PC-3 (cell line): Measurements from ENCODE around the gene ZNF837. TPM values are rescaled to one million over a fixed set of nuclear protein-coding genes. Genes with fewer than 3 reads are reported as not detected.

Source experiments
- ATAC-seq: fragments of 200-7000 bp; cut with Tn5 transposase; 2 replicates; pipeline ENCODE4 v1.9.1; 2020; ENCODE audit warnings: mild to moderate bottlenecking, moderate library complexity
- BruUV-seq: library from RNA; stranded (reverse); fragments of 400-500 nt; replicated peaks from 2 replicates; lab custom pipeline; 2021; lab: Mats Ljungman, UMichigan
- CTCF ChIA-PET: fragments of 300-600 bp; sonication (Branson Sonifier 250); formaldehyde crosslinking; loops from one replicate; lab custom pipeline; 2022; ENCODE audit warnings: antibody characterized with exemption; lab: Charles Lee
- POLR2A ChIA-PET: fragments of 300-600 bp; sonication (Branson Sonifier 250); formaldehyde crosslinking; loops from one replicate; lab custom pipeline; 2022; ENCODE audit warnings: antibody characterized with exemption; ENCODE audit not compliant: unreplicated experiment; lab: Charles Lee
- DNase-seq: peaks from one replicate; pipeline ENCODE4 v3.0.0-alpha.2; 2015
- H2AFZ ChIP-seq: fragments of 300-600 bp; sonication (generic); 2 replicates; pipeline ENCODE4 v1.6.0; 2016; ENCODE audit warnings: antibody characterized with exemption, low read length
- H3F3A ChIP-seq: fragments of 300-600 bp; sonication (generic); one replicate; pipeline ENCODE4 v1.6.0; 2017; ENCODE audit warnings: antibody characterized with exemption, low read length, control low read depth, mild to moderate bottlenecking; ENCODE audit not compliant: unreplicated experiment
- H3K27ac ChIP-seq: fragments of 300-600 bp; sonication (generic); 2 replicates; pipeline ENCODE4 v1.5.1; 2016; ENCODE audit warnings: mild to moderate bottlenecking, low read length
- H3K27me3 ChIP-seq: fragments of 300-600 bp; sonication (generic); 2 replicates; pipeline ENCODE4 v1.6.1; 2016; ENCODE audit warnings: low read length, mixed read lengths
- H3K36me3 ChIP-seq: fragments of 300-600 bp; sonication (generic); 2 replicates; pipeline ENCODE4 v1.6.1; 2016; ENCODE audit warnings: low read depth, mixed run types, low read length, mixed read lengths
- H3K4me1 ChIP-seq: fragments of 300-600 bp; sonication (generic); 2 replicates; pipeline ENCODE4 v1.5.1; 2016; ENCODE audit warnings: low read length; ENCODE audit not compliant: insufficient read depth
- H3K4me2 ChIP-seq: fragments of 300-600 bp; sonication (generic); 2 replicates; pipeline ENCODE4 v1.6.0; 2016; ENCODE audit warnings: low read length
- H3K4me3 ChIP-seq: fragments of 300-600 bp; sonication (generic); 2 replicates; pipeline ENCODE4 v1.5.1; 2016; ENCODE audit warnings: mild to moderate bottlenecking, low read length, mixed read lengths
- H3K79me2 ChIP-seq: fragments of 300-600 bp; sonication (generic); 2 replicates; pipeline ENCODE4 v1.6.1; 2017; ENCODE audit warnings: low read length, mixed read lengths
- H3K9ac ChIP-seq: fragments of 300-600 bp; sonication (generic); 2 replicates; pipeline ENCODE4 v1.6.0; 2016; ENCODE audit warnings: mild to moderate bottlenecking, low read length
- H3K9me2 ChIP-seq: fragments of 300-600 bp; sonication (generic); replicated peaks from 2 replicates; pipeline ENCODE4 v1.6.1; 2016; ENCODE audit warnings: mixed run types, low read length, mixed read lengths
- H3K9me3 ChIP-seq: fragments of 300-600 bp; sonication (generic); 2 replicates; pipeline ENCODE4 v1.6.1; 2016; ENCODE audit warnings: low read length, mixed read lengths
- H4K20me1 ChIP-seq: fragments of 300-600 bp; sonication (generic); 2 replicates; pipeline ENCODE4 v1.6.1; 2016; ENCODE audit warnings: low read length, mixed read lengths
- EZH2 ChIP-seq: fragments of 300-600 bp; sonication (generic); IDR thresholded peaks from one replicate; pipeline ENCODE4 v1.6.1; 2017; ENCODE audit warnings: antibody characterized with exemption, mild to moderate bottlenecking, low read length; ENCODE audit not compliant: unreplicated experiment
- EZH2phosphoT487 ChIP-seq: fragments of 300-600 bp; sonication (generic); IDR thresholded peaks from 2 replicates; pipeline ENCODE4 v1.6.1; 2018; ENCODE audit warnings: mild to moderate bottlenecking, antibody characterized with exemption, low read length, borderline replicate concordance
- intact Hi-C: fragments of 100-400 bp; cut with micrococcal nuclease; formaldehyde crosslinking; loops from 2 replicates; pipeline ENCODE4 v1.9.0; 2023
- total RNA-seq: library from RNA; depleted of rRNA; stranded (reverse); fragments of >200 nt; gene quantifications from 2 replicates; pipeline ENCODE4 v1.2.3, GENCODE V29; 2014
- TF ChIP-seq, protein P1 (sequence below): fragments of 300-600 bp; sonication (generic); conservative IDR thresholded peaks from 2 replicates; pipeline ENCODE4 v1.5.1; 2017; ENCODE audit warnings: antibody characterized with exemption, low read depth, mild to moderate bottlenecking, low read length

The ZNF837 gene
- total RNA-seq, 1 experiment from 2014 or later: 9.5 TPM

DNA sequence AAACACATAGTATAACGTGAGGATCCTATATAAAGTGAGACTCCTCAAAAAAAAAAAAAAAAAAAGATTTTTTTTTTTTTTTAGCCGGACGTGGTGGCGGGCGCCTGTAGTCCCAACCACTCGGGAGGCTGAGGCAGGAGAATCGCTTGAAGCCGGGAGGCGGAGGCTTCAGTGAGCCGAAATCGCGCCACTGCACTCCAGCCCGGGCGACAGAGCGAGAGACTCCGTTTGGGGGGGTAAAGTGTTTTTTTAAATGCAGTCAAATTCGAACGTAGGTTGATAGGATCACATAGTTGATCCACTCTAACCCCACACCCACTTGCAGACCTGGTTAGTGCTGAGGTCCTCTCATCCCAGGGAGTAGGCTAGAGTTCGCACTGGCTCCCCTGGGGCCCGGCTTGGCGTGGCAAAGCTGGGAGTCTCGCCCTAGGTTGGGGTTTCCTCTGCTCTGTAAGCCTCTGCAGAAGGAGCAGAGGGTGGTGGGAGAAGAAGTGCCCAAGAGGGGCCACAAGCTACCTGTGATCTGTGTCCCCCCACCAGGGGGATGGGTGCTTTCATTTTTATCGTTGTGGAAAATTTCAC lies 21.1 kb upstream of the ZNF837 start:
- POLR2A ChIA-PET: no interaction called here
- BruUV-seq: TSS peak; percentile 40
- H3F3A ChIP-seq: no peaks in the 10 kb centered on the region
- intact Hi-C loops: loop anchor here (5.0 kb wide), 1 partner anchor 75 kb away; the partner anchor contains the start of gene ZSCAN22
- H3K9me2 ChIP-seq: no peaks in the 10 kb centered on the region
- no peak overlapping the region for H3K27ac ChIP-seq
- no peaks in the 10 kb centered on the region for H3K27me3 ChIP-seq
- H3K9ac ChIP-seq: peak overlapping the region; percentile 79
- H3K4me1 ChIP-seq: peaks cover 15% of the 10 kb centered on the region
- H3K4me3 ChIP-seq: peak overlapping the region; percentile 84
- H3K79me2 ChIP-seq: peaks cover 11% of the 10 kb centered on the region
- peak overlapping the region; percentile 80 for H2AFZ ChIP-seq
- H4K20me1 ChIP-seq: no peaks in the 10 kb centered on the region
- CTCF ChIA-PET: no interaction called here
- no peaks in the 10 kb centered on the region for H3K36me3 ChIP-seq
- no peaks in the 10 kb centered on the region for H3K9me3 ChIP-seq
- ATAC-seq (no peak), DNase-seq (no peak)
- TF ChIP-seq, protein P1, sequence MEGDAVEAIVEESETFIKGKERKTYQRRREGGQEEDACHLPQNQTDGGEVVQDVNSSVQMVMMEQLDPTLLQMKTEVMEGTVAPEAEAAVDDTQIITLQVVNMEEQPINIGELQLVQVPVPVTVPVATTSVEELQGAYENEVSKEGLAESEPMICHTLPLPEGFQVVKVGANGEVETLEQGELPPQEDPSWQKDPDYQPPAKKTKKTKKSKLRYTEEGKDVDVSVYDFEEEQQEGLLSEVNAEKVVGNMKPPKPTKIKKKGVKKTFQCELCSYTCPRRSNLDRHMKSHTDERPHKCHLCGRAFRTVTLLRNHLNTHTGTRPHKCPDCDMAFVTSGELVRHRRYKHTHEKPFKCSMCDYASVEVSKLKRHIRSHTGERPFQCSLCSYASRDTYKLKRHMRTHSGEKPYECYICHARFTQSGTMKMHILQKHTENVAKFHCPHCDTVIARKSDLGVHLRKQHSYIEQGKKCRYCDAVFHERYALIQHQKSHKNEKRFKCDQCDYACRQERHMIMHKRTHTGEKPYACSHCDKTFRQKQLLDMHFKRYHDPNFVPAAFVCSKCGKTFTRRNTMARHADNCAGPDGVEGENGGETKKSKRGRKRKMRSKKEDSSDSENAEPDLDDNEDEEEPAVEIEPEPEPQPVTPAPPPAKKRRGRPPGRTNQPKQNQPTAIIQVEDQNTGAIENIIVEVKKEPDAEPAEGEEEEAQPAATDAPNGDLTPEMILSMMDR: no peak
- no peak for TF ChIP-seq EZH2phosphoT487
- TF ChIP-seq EZH2: no peak
- peak overlapping the region; percentile 95 for H3K4me2 ChIP-seq

DNA sequence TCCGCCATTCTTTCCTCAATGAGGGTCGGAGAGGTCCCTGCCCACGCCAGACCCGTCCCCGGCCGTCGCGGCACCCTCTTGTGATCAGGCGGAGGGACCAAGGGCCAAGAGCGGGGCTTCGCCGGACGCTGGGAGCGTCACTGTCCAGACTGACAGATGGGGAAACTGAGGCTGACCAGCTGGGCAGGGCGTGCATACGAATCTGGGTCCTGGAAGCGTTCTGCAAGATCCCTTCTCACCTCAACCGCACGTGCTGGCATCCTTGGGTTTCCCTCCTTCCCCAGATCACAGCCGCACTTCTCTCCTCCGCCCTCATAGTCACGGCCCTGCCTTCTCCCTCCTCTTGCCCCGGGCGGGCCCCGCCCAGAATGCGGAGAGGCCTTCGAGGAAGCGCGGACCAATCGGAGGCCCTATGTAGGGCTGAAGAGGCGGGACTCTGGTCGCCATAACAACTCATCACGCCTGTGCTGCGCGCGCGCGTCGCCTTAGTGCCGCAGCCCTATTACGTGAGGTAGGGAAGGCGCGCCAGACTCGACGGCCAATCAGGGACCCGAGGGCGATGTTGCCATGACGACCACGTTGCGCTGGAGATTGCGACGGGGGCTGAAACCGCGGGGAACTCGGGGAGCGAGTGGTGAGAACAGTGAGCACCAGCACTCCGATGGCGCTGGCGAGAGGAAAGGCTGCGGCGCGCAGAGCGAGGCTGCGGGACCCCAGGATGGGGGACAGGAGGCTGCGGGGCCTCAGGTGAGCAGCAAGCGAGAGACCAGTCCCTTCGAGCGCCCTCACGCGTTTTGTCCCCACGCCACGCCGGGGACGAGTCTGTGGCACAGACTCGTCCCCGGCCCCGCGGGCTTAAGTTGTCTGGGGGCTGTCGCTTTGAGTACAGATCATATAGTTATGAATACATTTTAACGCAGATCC lies 20.3 kb upstream of the ZNF837 start:
- Histone ChIP-seq H3K27me3 (no peaks in the 10 kb centered on the region), H3K9me2 (no peaks in the 10 kb centered on the region), H3K79me2 (peaks cover 6% of the 10 kb centered on the region), H3K9ac (peak overlapping the region; percentile 79), H3K27ac (no peak overlapping the region), H3K4me1 (peaks cover 15% of the 10 kb centered on the region), H3K36me3 (no peaks in the 10 kb centered on the region), H3K9me3 (no peaks in the 10 kb centered on the region), H4K20me1 (no peaks in the 10 kb centered on the region), H3K4me3 (peak overlapping the region; percentile 84), H3F3A (no peaks in the 10 kb centered on the region), H2AFZ (peak overlapping the region; percentile 80), H3K4me2 (peak overlapping the region; percentile 95)
- POLR2A ChIA-PET: no interaction called here
- CTCF ChIA-PET: no interaction called here
- DNase-seq: peak; percentile 100
- TF ChIP-seq, protein P1: 0 out of 2 replicates have a peak, but pooled peaks have one; percentile 21
- TF ChIP-seq EZH2: no peak
- peak; percentile 93 for ATAC-seq
- intact Hi-C loops: loop anchor here (5.0 kb wide), 1 partner anchor 74 kb away; the partner anchor contains the start of gene ZSCAN22
- BruUV-seq: TSS peak; percentile 47
